OCI-LY7 (cell line): ENCODE measurements around the gene VAT1L.

Experiments
- EZH2phosphoT487 ChIP-seq: fragments of 200-600 bp; sonication (generic); IDR thresholded peaks from 2 replicates; pipeline ENCODE4 v1.6.1; 2018; ENCODE audit warnings: low read depth, borderline replicate concordance, mild to moderate bottlenecking, mixed run types, antibody characterized with exemption, low read length, moderate library complexity, mixed read lengths
- TF ChIP-seq, protein P1 (sequence below): fragments of 200-600 bp; sonication (generic); conservative IDR thresholded peaks from 2 replicates; pipeline ENCODE4 v1.5.1; 2014; ENCODE audit warnings: mild to moderate bottlenecking, antibody characterized with exemption, low read length, moderate library complexity, mixed read lengths

DNA sequence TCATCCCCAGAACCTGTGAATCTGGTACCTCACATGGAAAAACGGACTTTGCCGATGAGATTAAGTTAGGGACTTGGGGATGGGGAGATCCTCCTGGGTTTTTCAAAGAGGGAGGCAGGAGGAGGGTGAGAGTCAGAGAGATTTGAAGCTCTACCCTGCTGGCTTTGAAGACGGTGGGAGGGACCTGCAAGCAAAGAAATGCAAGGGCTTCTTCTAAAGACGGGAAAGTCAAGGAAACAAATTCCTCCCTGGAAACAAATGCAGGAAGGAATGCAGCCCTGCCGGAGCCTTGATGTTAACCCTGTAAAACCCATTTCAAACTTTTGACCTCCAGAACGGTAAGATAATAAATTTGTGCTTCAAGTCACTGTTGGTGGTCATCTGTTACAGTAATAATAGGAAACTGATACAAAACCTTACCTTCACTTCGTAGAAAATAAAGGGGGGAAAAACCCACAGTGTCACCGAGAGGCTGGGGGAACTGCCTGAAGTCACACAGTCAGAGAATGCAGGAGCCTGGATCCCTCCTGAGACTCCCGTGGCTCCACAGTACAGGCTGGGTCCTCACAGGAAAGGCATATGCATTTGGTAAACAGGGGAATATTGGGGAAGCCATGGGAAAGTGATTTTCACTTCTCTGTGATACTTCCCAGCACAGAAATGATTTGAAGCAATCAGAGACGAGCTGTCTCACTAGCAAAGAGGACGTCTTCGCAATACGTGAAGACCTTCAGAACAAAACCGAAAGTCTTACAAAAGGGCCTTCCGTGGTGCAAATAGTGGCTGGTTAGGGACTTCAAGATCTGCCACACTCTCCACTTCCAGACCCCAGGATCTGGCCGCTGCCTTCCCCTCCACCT is 175.1 kb downstream of the VAT1L start:
- TF ChIP-seq, protein P1, sequence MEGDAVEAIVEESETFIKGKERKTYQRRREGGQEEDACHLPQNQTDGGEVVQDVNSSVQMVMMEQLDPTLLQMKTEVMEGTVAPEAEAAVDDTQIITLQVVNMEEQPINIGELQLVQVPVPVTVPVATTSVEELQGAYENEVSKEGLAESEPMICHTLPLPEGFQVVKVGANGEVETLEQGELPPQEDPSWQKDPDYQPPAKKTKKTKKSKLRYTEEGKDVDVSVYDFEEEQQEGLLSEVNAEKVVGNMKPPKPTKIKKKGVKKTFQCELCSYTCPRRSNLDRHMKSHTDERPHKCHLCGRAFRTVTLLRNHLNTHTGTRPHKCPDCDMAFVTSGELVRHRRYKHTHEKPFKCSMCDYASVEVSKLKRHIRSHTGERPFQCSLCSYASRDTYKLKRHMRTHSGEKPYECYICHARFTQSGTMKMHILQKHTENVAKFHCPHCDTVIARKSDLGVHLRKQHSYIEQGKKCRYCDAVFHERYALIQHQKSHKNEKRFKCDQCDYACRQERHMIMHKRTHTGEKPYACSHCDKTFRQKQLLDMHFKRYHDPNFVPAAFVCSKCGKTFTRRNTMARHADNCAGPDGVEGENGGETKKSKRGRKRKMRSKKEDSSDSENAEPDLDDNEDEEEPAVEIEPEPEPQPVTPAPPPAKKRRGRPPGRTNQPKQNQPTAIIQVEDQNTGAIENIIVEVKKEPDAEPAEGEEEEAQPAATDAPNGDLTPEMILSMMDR = no peak
- TF ChIP-seq EZH2phosphoT487 = no peak
